Gastrocnemius medialis (tissue), 4 donors: ENCODE measurements around the gene LRRC18. TPM values are rescaled to one million over a fixed set of nuclear protein-coding genes. Genes with fewer than 3 reads are reported as not detected.

Experiments used
- ATAC-seq, 2 donors: fragments of 150-250 bp; one replicate each; pipeline ENCODE4 v1.9.1; 2016
- DNase-seq, 2 donors: peaks; one replicate each; pipeline ENCODE4 v3.0.0-alpha.2; 2019
- H3K27ac ChIP-seq, 4 donors: fragments of 200-600 bp; sonication (generic); 1 replicate in 1 of 4; 2 replicates in 3 of 4; pipeline ENCODE4 v1.5.1; 2016 to 2018; ENCODE audit warnings: mild to moderate bottlenecking in 2 of 4, moderate library complexity in 1 of 4
- H3K27me3 ChIP-seq, 3 donors: fragments of 200-600 bp; sonication (generic) in 2 of 3; 1 replicate in 1 of 3; 2 replicates in 2 of 3; pipeline versions ENCODE4 v1.5.1 to v1.6.0; 2016 to 2019; ENCODE audit warnings: mild to moderate bottlenecking in 1 of 3, moderate library complexity in 1 of 3
- H3K36me3 ChIP-seq, 2 donors: fragments of 200-600 bp; sonication (generic) in 1 of 2; one replicate each; pipeline ENCODE4 v1.5.1; 2017 to 2018
- H3K4me1 ChIP-seq, 2 donors: fragments of 200-600 bp; sonication (generic) in 1 of 2; one replicate each; pipeline ENCODE4 v1.5.1; 2016 to 2017; ENCODE audit warnings: mild to moderate bottlenecking in 2 of 2
- H3K4me3 ChIP-seq, 4 donors: fragments of 200-600 bp; sonication (generic) in 3 of 4; 1 replicate in 1 of 4; 2 replicates in 3 of 4; pipeline ENCODE4 v1.5.1; 2016 to 2019; ENCODE audit warnings: mild to moderate bottlenecking in 2 of 4
- H3K9me3 ChIP-seq, 3 donors: fragments of 200-600 bp; sonication (generic) in 2 of 3; 1 replicate in 1 of 3; 2 replicates in 2 of 3; pipeline ENCODE4 v1.5.1; 2016 to 2019
- POLR2A ChIP-seq, 2 donors: fragments of 450-650 bp; IDR thresholded peaks; one replicate each; pipeline ENCODE4 v1.6.1; 2017; ENCODE audit warnings: antibody characterized with exemption in 2 of 2, mild to moderate bottlenecking in 2 of 2, moderate library complexity in 2 of 2
- in situ Hi-C, 4 donors: fragments of 200-750 bp; cut with MboI; loops; one replicate each; pipeline versions ENCODE4 v1.15.0 to v1.8.0; 2017; ENCODE audit warnings: low sequenced_read_pairs in 4 of 4
- intact Hi-C: fragments of 100-400 bp; cut with DNase I; formaldehyde crosslinking; loops from one replicate; pipeline ENCODE4 v1.15.1; 2023; ENCODE audit warnings: low total_unique reads
- total RNA-seq, 4 donors: library from RNA; depleted of rRNA; stranded (reverse); fragments of >200 nt; gene quantifications; one replicate each; pipeline versions ENCODE4 v1.1.0 to v1.2.3, GENCODE V29; 2016
- TF ChIP-seq, protein P1 (sequence below), 5 experiments: fragments of 450-650 bp in 3 of 5; fragments of 200-600 bp in 2 of 5; sonication (generic) in 2 of 5; IDR thresholded peaks in 4 of 5; conservative IDR thresholded peaks in 1 of 5; 1 replicate in 4 of 5; 2 replicates in 1 of 5; pipeline ENCODE4 v1.5.1; 2016 to 2019; ENCODE audit warnings: antibody characterized with exemption in 5 of 5, mild to moderate bottlenecking in 3 of 5, moderate library complexity in 3 of 5

LRRC18 gene
- total RNA-seq, 4 donors from 2014 or later = not detected

DNA sequence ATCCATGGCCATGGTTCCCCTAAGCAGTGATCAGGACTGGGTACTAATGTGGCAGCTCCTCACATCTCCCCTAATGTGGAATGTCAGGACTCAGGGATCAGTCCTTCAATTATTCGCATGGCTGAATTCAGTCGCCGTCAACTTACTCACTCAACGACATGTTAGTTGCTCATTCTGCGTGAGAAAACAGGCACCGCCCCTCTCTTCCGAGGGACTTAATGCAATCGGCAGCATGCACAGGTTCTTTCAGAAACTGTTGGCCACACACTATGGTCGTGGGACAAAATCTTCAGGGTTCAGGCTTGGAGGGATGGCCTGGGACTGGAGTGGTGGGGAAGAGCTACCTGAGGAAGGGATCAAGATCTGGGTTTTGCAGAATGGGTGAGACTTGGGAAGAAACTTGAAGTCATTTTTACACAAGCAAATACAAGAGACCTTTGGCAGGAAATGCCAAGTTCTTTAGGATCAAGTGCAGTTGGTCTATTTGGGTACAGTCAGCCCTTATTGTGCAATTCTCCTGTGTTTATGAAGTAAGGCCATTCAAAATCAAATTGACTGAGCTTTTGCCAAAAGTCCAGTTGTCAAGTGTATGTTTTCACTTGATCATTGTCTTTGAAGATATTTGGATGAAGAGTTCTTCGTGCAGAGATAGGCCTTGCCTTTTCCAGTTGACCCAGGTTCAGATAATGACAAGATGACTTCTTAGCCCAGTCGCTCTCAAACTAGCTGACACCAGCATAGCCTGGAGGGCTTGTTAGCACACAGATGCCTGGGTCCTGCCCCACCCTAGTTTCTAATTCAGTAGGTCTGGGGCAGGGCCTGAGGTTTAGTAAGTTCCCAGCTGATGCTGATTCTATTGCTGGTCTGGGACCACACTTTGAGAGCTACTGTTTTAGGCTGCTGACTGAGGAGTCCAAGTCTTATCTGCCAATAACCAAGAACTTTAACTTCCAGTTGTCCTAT is 48.5 kb downstream of the LRRC18 start:
- intact Hi-C loops = no loop called here
- Histone ChIP-seq H3K27me3 (no peaks in the 10 kb centered on the region), H3K4me1 (no peaks in the 10 kb centered on the region), H3K36me3 (no peaks in the 10 kb centered on the region), H3K4me3 (no peak overlapping the region), H3K9me3 (no peaks in the 10 kb centered on the region), H3K27ac (no peak overlapping the region)
- DNase-seq = no peak
- no peak for ATAC-seq
- TF ChIP-seq, protein P1, sequence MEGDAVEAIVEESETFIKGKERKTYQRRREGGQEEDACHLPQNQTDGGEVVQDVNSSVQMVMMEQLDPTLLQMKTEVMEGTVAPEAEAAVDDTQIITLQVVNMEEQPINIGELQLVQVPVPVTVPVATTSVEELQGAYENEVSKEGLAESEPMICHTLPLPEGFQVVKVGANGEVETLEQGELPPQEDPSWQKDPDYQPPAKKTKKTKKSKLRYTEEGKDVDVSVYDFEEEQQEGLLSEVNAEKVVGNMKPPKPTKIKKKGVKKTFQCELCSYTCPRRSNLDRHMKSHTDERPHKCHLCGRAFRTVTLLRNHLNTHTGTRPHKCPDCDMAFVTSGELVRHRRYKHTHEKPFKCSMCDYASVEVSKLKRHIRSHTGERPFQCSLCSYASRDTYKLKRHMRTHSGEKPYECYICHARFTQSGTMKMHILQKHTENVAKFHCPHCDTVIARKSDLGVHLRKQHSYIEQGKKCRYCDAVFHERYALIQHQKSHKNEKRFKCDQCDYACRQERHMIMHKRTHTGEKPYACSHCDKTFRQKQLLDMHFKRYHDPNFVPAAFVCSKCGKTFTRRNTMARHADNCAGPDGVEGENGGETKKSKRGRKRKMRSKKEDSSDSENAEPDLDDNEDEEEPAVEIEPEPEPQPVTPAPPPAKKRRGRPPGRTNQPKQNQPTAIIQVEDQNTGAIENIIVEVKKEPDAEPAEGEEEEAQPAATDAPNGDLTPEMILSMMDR (IDR thresholded peaks at IDR 0.05 in 4 of 5, conservative IDR thresholded peaks at IDR 0.05 in 1 of 5) = no peak
- TF ChIP-seq POLR2A (IDR thresholded peaks at IDR 0.05) = no peak
- in situ Hi-C loops = no loop called here

GRCh38 chr10:48887982-48888381 is 51.7 kb downstream of the LRRC18 start:
- intact Hi-C loops (no loop called here), in situ Hi-C loops (no loop called here)
- ATAC-seq = no peak
- no peaks in the 10 kb centered on the region for H3K27me3 ChIP-seq
- no peaks in the 10 kb centered on the region for H3K9me3 ChIP-seq
- H3K4me1 ChIP-seq = no peaks in the 10 kb centered on the region
- no peak for DNase-seq
- H3K4me3 ChIP-seq = no peak overlapping the region
- no peaks in the 10 kb centered on the region for H3K36me3 ChIP-seq
- TF ChIP-seq, protein P1 (IDR thresholded peaks at IDR 0.05 in 4 of 5, conservative IDR thresholded peaks at IDR 0.05 in 1 of 5) = no peak
- TF ChIP-seq POLR2A (IDR thresholded peaks at IDR 0.05) = no peak
- no peak overlapping the region for H3K27ac ChIP-seq

DNA sequence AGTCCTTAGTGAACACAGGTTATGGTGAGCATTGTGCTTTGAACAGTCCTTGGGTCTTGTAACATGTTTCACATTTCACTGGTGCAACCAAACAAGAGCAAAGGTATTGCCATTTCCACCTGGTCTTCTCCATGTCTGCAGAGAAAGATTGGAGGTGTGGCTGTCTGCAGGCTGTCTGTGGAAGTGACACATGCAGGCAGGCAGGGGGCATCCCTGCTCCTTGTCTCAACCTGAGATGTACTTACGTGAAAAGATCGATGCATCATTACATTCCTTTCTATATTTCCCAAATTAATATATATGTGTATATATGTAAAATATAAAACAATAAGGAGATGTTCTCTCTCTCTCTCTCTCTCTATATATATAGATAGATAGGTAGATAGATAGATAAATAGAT is 54.3 kb downstream of the LRRC18 start:
- TF ChIP-seq POLR2A (IDR thresholded peaks at IDR 0.05) = no peak
- TF ChIP-seq, protein P1 (IDR thresholded peaks at IDR 0.05 in 4 of 5, conservative IDR thresholded peaks at IDR 0.05 in 1 of 5) = no peak
- in situ Hi-C loops = no loop called here

GRCh38 chr10:48884179-48885045 is 55.2 kb downstream of the LRRC18 start:
- intact Hi-C loops = no loop called here

More for the DNA sequence above, 54.3 kb downstream of the LRRC18 start:
- no peaks in the 10 kb centered on the region for H3K4me1 ChIP-seq
- intact Hi-C loops = no loop called here
- H3K27me3 ChIP-seq = no peaks in the 10 kb centered on the region
- DNase-seq (no peak), ATAC-seq (no peak)
- H3K36me3 ChIP-seq = no peaks in the 10 kb centered on the region
- H3K9me3 ChIP-seq = no peaks in the 10 kb centered on the region
- no peak overlapping the region for H3K4me3 ChIP-seq
- no peak overlapping the region for H3K27ac ChIP-seq

More at GRCh38 chr10:48884179-48885045, 55.2 kb downstream of the LRRC18 start:
- DNase-seq = no peak
- Histone ChIP-seq H3K36me3 (no peaks in the 10 kb centered on the region), H3K4me3 (no peak overlapping the region), H3K9me3 (no peaks in the 10 kb centered on the region), H3K27me3 (no peaks in the 10 kb centered on the region), H3K27ac (no peak overlapping the region), H3K4me1 (no peaks in the 10 kb centered on the region)
- TF ChIP-seq, protein P1 (IDR thresholded peaks at IDR 0.05 in 4 of 5, conservative IDR thresholded peaks at IDR 0.05 in 1 of 5) = no peak
- no peak for TF ChIP-seq POLR2A (IDR thresholded peaks at IDR 0.05)
- no peak for ATAC-seq
- in situ Hi-C loops = no loop called here
